GM18499 (cell line): Measurements from ENCODE around the gene PRPH.

Experiments used
- ATAC-seq: cut with Tn5 transposase; IDR thresholded peaks from one replicate; pipeline ENCODE4 v1.9.1; 2021; ENCODE audit warnings: moderate number of reproducible peaks; ENCODE audit not compliant: insufficient read depth, unreplicated experiment

PRPH gene

DNA sequence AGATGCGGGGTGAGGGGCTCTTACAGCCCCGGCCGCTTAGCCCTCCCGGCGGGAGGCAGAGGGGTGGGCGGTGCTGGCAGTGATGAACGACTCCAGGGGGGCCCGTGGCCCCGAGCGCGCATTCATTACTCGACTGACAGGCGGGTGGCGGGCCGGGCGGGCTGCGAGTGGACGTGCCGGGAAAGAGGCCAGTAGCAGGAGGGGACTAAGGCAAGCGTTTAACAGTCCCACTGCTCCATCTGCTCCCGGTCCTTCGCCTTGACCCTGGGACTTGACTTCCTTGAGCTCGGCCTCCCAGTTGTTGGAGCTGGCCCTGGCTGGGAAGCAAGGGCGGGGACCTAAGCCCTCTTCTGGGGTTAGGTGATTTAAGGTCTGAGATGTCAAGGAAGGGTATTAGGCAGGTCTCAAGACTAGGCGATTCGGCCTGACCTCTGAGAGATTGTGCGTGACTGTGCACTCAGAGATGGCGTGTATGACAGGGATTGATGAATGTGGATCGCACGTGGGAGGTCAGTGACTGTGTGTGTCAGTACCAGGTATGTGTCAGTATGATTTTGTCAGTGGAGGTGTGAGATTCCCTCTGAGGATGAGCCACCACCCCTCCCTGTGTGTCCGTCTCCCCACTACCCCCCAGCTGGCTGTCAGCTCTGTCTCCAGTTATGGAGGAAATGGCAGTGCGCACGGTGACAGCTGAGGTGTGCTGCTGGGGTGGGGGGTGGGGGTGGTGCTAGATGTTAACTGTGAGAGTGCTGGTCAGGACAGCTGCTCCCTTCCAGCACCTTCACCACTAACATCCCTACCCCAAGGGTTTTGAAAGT is 48.2 kb downstream of the PRPH start:
- ATAC-seq = no peak

DNA sequence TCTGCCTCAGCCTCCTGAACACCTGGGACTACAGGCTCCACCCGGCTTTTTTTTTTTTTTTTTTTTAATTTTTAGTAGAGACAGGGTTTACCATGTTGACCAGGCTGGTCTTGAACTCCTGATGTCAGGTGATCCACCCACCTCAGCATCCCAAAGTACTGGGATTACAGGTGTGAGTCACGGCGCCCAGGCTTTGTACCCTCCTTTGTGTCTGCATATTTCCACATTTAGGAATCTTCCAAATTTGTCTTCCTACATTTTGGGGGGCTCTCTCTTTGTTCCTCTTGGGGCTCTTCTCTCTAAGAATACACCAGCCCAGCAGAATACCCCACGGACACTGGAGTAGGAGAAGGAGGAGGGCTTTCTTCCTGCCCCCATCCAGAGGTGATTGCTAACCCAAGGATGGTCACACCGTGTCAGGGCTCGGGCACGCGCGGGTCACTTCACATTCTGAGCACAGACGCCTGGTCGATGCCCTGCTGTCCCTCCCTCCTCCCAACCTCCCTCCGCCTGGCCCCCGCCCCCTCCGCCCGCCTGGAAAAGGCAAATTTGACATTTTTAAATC is 49.6 kb downstream of the PRPH start:
- ATAC-seq = no peak

DNA sequence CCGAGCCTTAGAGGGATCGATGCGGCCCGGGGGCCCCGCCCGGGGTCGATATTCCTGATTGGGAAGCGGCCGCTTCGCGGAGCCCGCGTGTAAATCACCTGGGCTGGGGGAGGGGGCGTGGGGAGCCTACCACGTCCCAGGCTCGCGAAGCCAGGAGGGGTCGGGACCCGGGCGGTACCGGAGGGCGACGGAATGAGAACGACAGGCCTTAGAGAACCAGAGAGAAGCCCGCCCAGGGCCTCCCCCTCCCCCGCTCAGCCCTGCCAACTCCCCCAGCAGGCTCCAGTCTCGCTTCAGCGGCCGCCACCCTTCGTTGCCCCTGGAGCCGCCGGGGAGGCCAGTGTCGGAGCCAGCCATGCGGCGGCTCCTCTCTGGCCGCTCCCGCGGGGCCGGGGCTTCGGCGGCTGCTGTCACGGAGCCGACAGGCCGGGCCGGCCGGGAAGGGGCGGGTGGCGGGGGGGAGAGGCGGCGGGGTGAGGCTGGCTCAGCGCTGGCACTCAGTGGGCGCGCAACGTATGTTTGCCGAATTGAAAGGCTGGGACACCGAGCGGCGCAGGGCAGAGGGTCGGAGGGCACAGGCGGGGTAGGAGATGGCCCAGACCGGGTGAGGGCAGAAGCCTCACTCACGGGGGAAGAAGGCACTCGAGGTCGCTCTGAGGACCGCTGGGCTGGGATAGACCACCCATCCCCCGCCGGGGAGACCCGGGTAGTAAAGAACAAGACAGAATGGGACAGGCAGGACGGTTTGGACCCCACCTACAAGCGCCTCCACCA is 50.3 kb downstream of the PRPH start:
- ATAC-seq = no peak

DNA sequence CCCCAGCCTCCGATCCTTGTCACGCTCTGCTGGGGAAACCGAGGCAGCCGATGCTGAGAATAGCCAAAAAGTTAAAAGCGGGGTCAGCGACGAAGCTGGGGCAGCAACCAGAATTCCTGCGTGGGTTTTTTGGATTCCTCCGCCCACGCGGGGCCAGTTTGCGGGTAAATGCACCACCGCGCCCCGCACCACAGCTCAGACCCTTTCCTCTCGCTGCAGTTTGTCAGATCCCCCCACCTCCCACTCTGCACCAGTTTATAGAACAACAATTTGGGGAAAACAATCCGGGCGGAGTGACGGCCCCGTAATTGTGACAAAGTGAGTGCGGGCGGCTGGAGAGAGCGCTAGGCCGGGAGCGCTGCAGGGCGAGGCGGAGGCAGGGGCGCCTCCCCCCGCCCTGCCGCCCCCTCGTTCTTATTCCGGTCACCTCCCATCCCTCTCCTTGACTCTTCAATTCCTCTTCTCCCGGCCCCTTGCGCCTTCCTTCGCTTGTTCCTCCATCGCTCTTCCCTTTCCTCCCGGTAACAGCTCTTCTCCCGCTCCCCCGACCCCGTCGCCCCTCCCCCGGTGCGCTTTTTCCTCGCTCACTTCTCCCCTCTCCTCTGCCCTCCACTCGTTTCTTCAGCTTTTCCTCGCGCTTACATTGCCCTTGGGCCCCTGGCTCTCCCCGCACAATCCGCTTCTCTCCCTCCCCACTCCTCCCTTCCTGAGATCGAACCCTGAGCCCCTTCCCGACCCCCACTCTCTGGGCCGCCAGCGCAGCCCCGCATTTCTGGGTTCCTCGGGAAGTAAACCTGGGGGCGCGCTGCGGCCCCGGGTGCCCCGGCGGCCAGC is 51.1 kb downstream of the PRPH start:
- no peak for ATAC-seq

DNA sequence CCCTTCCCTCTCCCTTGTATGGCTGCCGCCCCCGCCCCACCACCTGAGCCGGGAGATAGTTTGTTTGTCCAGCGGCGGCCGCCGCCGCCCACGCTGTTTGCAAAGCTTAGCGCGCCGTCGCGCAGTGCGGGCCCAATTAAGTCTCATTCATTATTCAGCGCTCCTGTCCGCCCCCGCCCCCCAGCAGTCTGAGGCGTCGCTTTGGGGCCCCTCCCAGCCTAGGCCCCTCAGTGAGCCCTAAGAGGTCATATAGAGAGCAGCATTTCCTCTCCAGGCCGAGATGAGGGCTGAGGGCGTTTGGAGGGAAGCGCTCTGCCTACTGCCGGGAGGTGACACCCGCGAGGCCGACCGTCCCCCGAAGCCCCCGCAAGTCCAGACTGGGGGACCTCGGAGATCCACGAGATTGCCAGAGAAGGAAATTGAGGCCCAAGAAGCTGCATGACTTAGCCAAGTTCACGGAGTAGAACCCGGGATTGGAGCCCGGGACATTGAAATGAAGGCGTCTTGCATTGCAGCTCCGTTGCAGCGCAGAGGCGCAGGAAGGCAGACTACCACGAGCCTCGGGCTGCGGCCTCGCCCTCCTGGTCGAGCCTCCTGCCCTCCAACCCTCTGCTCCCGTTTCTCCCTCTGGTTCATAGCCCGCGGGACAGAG is 51.8 kb downstream of the PRPH start, which contains the start of gene DNAJC22:
Gene DNAJC22 (plus strand): TSS at position 230 of the 652 bp plus-strand sequence. CDS start 1,985 bp downstream, outside the sequence.
- ATAC-seq = no peak

DNA sequence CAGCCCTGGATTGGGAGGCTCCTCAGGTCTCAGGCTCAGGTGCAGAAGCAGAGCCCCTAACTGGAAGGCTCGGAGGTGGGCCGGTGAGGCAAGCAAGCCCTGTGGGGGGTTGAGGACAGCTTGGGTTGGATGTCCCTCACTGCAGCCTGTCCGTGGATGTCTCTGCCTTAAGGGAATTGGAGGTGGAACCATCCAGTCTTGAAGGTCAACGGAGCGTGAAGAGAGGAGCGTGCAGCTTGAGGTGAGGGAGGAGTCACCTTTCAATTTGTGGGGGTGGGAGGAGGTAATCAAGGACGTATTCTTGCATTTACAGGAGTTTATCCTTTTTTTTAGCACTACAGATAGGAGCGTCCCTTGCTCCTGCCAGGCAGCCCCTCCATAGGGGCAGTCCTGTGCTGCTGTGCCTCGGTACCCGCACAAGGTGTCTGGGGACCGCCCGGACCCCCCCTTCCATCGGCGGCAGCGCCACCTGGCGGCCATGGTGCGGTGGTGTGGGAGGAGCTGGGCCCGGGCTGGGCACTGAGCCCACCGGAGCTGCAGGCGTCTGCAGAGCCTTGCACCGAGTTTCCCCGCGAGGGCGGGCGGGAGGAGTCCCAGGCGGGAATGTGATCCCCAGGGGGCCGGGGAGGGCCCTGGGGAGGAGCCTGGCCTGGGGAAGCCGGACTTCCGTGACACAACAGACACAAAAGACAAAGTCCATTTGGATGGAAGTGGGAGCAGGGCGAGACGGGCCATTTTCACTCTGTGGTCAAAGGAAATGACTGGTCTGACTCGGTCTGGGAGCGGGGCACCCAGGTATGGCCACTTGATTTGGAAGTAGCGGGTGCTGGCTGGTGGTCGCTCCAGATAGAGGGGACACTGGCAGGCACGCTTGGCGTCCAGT is 52.6 kb downstream of the PRPH start:
- ATAC-seq = no peak
